Upper lobe of right lung (tissue), 1 donor: ENCODE measurements around the gene ITPR2. TPM values are rescaled to one million over a fixed set of nuclear protein-coding genes. Genes with fewer than 3 reads are reported as not detected.
A peak's percentile ranks its signal among the peaks of the same experiment; 100 is the strongest.

ENCODE experiments used
- ATAC-seq: fragments of 200-7000 bp; cut with Tn5 transposase; one replicate; pipeline ENCODE4 v1.9.1; 2020; ENCODE audit warnings: mild to moderate bottlenecking, moderate library complexity
- DNase-seq: peaks from one replicate; pipeline ENCODE4 v3.0.0-alpha.2; 2020
- H3K27ac ChIP-seq: fragments of 200-600 bp; one replicate; pipeline ENCODE4 v1.8.0; 2022
- H3K27me3 ChIP-seq: fragments of 200-600 bp; one replicate; pipeline ENCODE4 v1.8.0; 2022; ENCODE audit warnings: mild to moderate bottlenecking
- H3K36me3 ChIP-seq: fragments of 200-600 bp; one replicate; pipeline ENCODE4 v1.8.0; 2022
- H3K4me1 ChIP-seq: fragments of 200-600 bp; one replicate; pipeline ENCODE4 v1.8.0; 2022
- H3K4me3 ChIP-seq: fragments of 200-600 bp; one replicate; pipeline ENCODE4 v1.8.0; 2022; ENCODE audit warnings: mild to moderate bottlenecking
- H3K9me3 ChIP-seq: fragments of 200-600 bp; one replicate; pipeline ENCODE4 v1.8.0; 2022
- CTCF ChIP-seq: fragments of 200-600 bp; IDR thresholded peaks from one replicate; pipeline ENCODE4 v1.8.0; 2022; ENCODE audit warnings: antibody characterized with exemption
- intact Hi-C: fragments of 100-400 bp; cut with DNase I; formaldehyde crosslinking; loops from one replicate; pipeline ENCODE4 v1.11.0; 2022
- total RNA-seq: library from RNA; stranded (reverse); fragmentation: NEBNext Ultra II Directional; extraction: Animal tissue kit (Norgen Biotek cat#: 25700); gene quantifications from one replicate; pipeline ENCODE4 v1.2.1, GENCODE V29; 2021
- donor health status: DM: no; HTN: yes; CAD: no; lungs with severe emphysema.

ITPR2 gene
- total RNA-seq, 1 donor from 2014 or later, result 50.8 TPM

- H3K27me3 ChIP-seq, result no peaks in the 10 kb centered on the region
- no peak for TF ChIP-seq CTCF
- ATAC-seq (no peak), DNase-seq (no peak)
- H3K27ac ChIP-seq, result no peak overlapping the region
- peaks cover 13% of the 10 kb centered on the region for H3K4me1 ChIP-seq
- no peak overlapping the region for H3K4me3 ChIP-seq
- intact Hi-C loops, result no loop called here
- H3K9me3 ChIP-seq, result no peaks in the 10 kb centered on the region
- no peaks in the 10 kb centered on the region for H3K36me3 ChIP-seq
Measured at GRCh38 chr12:26799741-26800140, 33.3 kb downstream of the ITPR2 start.

DNA sequence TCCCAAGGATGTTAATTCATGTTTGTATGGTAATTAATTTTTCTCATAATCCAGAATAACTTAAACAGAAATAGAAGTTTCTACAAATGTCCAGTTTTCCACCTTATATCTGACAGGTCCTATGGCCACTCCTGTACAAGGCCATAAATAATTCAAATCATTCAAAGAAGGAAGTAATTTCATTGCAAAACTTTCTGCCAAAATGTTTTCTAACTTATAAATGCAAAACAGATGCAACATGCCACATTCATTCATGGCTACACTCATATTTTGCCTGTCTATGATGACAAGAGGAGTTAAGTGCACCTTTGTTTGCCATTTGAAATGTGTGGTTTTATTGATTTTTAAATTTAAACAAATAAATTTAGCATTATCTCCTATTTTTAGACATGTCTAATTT, 34.4 kb downstream of the ITPR2 start:
- intact Hi-C loops, result no loop called here
- peaks cover 13% of the 10 kb centered on the region for H3K4me1 ChIP-seq
- ATAC-seq, result no peak
- no peak overlapping the region for H3K27ac ChIP-seq
- no peaks in the 10 kb centered on the region for H3K27me3 ChIP-seq
- no peak overlapping the region for H3K4me3 ChIP-seq
- H3K36me3 ChIP-seq, result no peaks in the 10 kb centered on the region
- no peak for TF ChIP-seq CTCF
- no peaks in the 10 kb centered on the region for H3K9me3 ChIP-seq
- DNase-seq, result no peak

DNA sequence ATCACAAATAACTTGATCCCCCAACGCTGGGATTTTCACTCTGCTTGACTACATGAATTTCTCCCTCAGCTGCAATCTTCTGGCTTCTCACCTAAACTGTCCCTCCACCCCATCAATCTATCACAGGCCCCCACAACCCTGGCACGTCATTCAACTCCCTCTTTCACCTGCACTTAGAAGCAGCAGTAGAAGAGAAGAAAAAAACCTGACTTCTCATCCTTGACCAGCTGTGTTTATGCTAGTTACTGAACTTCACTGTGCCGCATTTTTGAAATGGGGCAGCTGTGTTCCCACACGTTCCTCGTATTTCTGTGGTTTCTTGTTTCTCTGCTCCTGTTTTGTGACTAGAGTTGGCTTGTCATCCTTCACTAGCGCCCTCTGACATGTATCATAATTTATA, 35.0 kb downstream of the ITPR2 start:
- TF ChIP-seq CTCF, result no peak
- peak; percentile 49 for ATAC-seq

GRCh38 chr12:26795910-26796309, 37.1 kb downstream of the ITPR2 start:
- no peaks in the 10 kb centered on the region for H3K36me3 ChIP-seq
- intact Hi-C loops, result no loop called here

More for the DNA sequence above, 35.0 kb downstream of the ITPR2 start:
- H3K27ac ChIP-seq, result no peak overlapping the region
- no peak overlapping the region for H3K4me3 ChIP-seq
- H3K36me3 ChIP-seq, result no peaks in the 10 kb centered on the region
- DNase-seq, result no peak
- H3K9me3 ChIP-seq, result no peaks in the 10 kb centered on the region
- no peaks in the 10 kb centered on the region for H3K27me3 ChIP-seq
- intact Hi-C loops, result no loop called here
- peaks cover 13% of the 10 kb centered on the region for H3K4me1 ChIP-seq

DNA sequence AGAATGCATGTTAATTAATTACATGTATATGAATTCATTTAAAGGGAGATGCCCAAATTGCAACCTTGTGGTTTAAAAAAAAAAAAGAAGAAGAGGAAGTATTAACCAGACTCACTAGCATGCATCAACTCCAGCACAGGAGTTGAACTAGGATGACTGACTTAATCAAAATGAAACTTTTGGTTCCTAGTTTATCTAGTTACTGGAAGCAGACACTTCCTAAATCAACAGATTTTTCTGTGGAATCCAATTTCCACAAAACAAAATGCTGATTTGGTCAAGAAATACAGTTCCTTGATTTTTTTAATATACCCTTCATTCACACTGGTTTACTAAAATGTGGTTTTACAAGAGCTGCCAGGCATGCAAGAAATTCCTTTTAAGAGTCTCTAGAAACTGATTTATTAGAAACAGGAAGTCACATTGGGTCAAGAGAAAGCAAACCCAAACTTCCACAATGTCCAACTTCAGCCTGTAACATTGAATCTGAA, 41.6 kb downstream of the ITPR2 start:
- Histone ChIP-seq H3K36me3 (no peaks in the 10 kb centered on the region), H3K27ac (no peak overlapping the region), H3K4me3 (no peak overlapping the region), H3K4me1 (peaks cover 30% of the 10 kb centered on the region), H3K9me3 (no peaks in the 10 kb centered on the region), H3K27me3 (no peaks in the 10 kb centered on the region)
- TF ChIP-seq CTCF, result no peak
- ATAC-seq (peak; percentile 83), DNase-seq (no peak)
- intact Hi-C loops, result no loop called here

More at GRCh38 chr12:26795910-26796309, 37.1 kb downstream of the ITPR2 start:
- TF ChIP-seq CTCF, result no peak
- Histone ChIP-seq H3K4me1 (peaks cover 24% of the 10 kb centered on the region), H3K9me3 (no peaks in the 10 kb centered on the region), H3K27ac (no peak overlapping the region), H3K4me3 (no peak overlapping the region), H3K27me3 (no peaks in the 10 kb centered on the region)
- no peak for DNase-seq
- ATAC-seq, result no peak

GRCh38 chr12:26790645-26790994, 42.4 kb downstream of the ITPR2 start:
- no peak for TF ChIP-seq CTCF
- ATAC-seq (peak; percentile 50), DNase-seq (no peak)
- H3K4me3 ChIP-seq, result no peak overlapping the region
- H3K27me3 ChIP-seq, result no peaks in the 10 kb centered on the region
- no peaks in the 10 kb centered on the region for H3K36me3 ChIP-seq
- H3K4me1 ChIP-seq, result peaks cover 30% of the 10 kb centered on the region
- H3K9me3 ChIP-seq, result no peaks in the 10 kb centered on the region
- H3K27ac ChIP-seq, result no peak overlapping the region
- intact Hi-C loops, result no loop called here
